ENCODE measurements around the gene MPHOSPH10.
"Not testable (repeated sequence)": the region's sequence is repeated elsewhere in the genome, so short reads cannot be mapped to it uniquely, and the experiment has no call there.

GRCh38 chr2:71092491-71093260 is 37.8 kb upstream of the MPHOSPH10 start:
- TF ChIP-seq POLR2A (IDR thresholded peaks at IDR 0.05); CTCF (IDR thresholded peaks at IDR 0.05 in 4 of 5, conservative IDR thresholded peaks at IDR 0.05 in 1 of 5): not testable (repeated sequence)
